Spleen (tissue), 11 donors: Measurements from ENCODE around the gene DUOX2. TPM values are rescaled to one million over a fixed set of nuclear protein-coding genes. Genes with fewer than 3 reads are reported as not detected.

Source experiments
- DNase-seq: peaks from one replicate; pipeline ENCODE4 v3.0.0-alpha.2; 2020
- H3K27ac ChIP-seq, 8 donors: fragments of 200-600 bp; sonication (generic) in 7 of 8; 1 replicate in 4 of 8; 2 replicates in 4 of 8; pipeline versions ENCODE4 v1.5.0 to v1.8.0; 2016 to 2021; ENCODE audit warnings: inconsistent platforms in 4 of 8, mild to moderate bottlenecking in 4 of 8, moderate library complexity in 1 of 8
- H3K27me3 ChIP-seq, 7 donors: fragments of 200-600 bp; sonication (generic) in 6 of 7; replicated peaks in 1 of 7; 1 replicate in 4 of 7; 2 replicates in 3 of 7; pipeline versions ENCODE4 v1.5.0 to v1.8.0; 2016 to 2021; ENCODE audit warnings: inconsistent platforms in 3 of 7, mild to moderate bottlenecking in 1 of 7
- H3K36me3 ChIP-seq, 6 donors: fragments of 200-600 bp; sonication (generic) in 5 of 6; 1 replicate in 4 of 6; 2 replicates in 2 of 6; pipeline versions ENCODE4 v1.5.0 to v1.8.0; 2016 to 2021; ENCODE audit warnings: inconsistent platforms in 2 of 6
- H3K4me1 ChIP-seq, 6 donors: fragments of 200-600 bp; sonication (generic) in 5 of 6; 1 replicate in 3 of 6; 2 replicates in 3 of 6; pipeline versions ENCODE4 v1.5.0 to v1.8.0; 2016 to 2021; ENCODE audit warnings: inconsistent platforms in 3 of 6
- H3K4me3 ChIP-seq, 8 donors: fragments of 200-600 bp; sonication (generic) in 7 of 8; 1 replicate in 4 of 8; 2 replicates in 4 of 8; pipeline versions ENCODE4 v1.5.0 to v1.8.0; 2016 to 2021; ENCODE audit warnings: inconsistent platforms in 4 of 8, mild to moderate bottlenecking in 4 of 8, moderate library complexity in 2 of 8
- H3K9me3 ChIP-seq, 8 donors: fragments of 200-600 bp; sonication (generic) in 7 of 8; 1 replicate in 4 of 8; 2 replicates in 4 of 8; pipeline versions ENCODE4 v1.5.0 to v1.8.0; 2016 to 2021; ENCODE audit warnings: inconsistent platforms in 4 of 8
- CTCF ChIP-seq, 11 experiments: fragments of 200-600 bp in 7 of 11; fragments of 450-650 bp in 4 of 11; sonication (generic) in 4 of 11; IDR thresholded peaks in 8 of 11; conservative IDR thresholded peaks in 3 of 11; 1 replicate in 7 of 11; 2 replicates in 4 of 11; pipeline versions ENCODE4 v1.4.0 to v1.8.0; 2016 to 2021; ENCODE audit warnings: antibody characterized with exemption in 11 of 11, inconsistent platforms in 4 of 11, mild to moderate bottlenecking in 1 of 11
- POLR2A ChIP-seq, 3 donors: fragments of 450-650 bp; IDR thresholded peaks; one replicate each; pipeline ENCODE4 v1.5.1; 2017; ENCODE audit warnings: antibody characterized with exemption in 3 of 3, mild to moderate bottlenecking in 1 of 3
- POLR2AphosphoS5 ChIP-seq, 3 donors: sonication (generic); formaldehyde crosslinking; IDR thresholded peaks; one replicate each; pipeline ENCODE4 v1.5.1; 2017; ENCODE audit warnings: antibody characterized with exemption in 3 of 3
- WGBS, 5 donors: extraction: QIAGEN DNeasy Blood & Tissue Kit in 3 of 5; methylation state at CpG; one replicate each; pipeline versions ENCODE4 v1.1.5 to v1.1.7; 2013 to 2018; 5-methylcytosine and 5-hydroxymethylcytosine counted together
- intact Hi-C: fragments of 100-400 bp; cut with DNase I; formaldehyde crosslinking; loops from one replicate; pipeline ENCODE4 v1.15.0; 2023; ENCODE audit warnings: low total_unique reads
- polyA plus RNA-seq, 3 donors: library from polyadenylated mRNA; stranded (reverse); fragments of 200-250 nt; gene quantifications; one replicate each; pipeline ENCODE4 v1.2.1, GENCODE V29; 2013
- total RNA-seq, 7 donors: library from RNA; depleted of rRNA in 3 of 7; stranded (reverse); fragments of >200 nt in 3 of 7; fragmentation: NEBNext Ultra II Directional in 4 of 7; extraction: Animal tissue kit (Norgen Biotek cat#: 25700) in 4 of 7; gene quantifications; one replicate each; pipeline versions ENCODE4 v1.1.0 to v1.2.1, GENCODE V29; 2016 to 2021
- donor health status: healthy with polysubstance abuse.
- donor health status: DM: no; HTN: no; CAD: no; lungs with moderate emphysema.
- donor health status: DM: no; HTN: no; CAD: no.
- donor health status: Bipolar disorder and iron deficiency.
- donor health status: healthy.
- donor health status: DM: no; HTN: no; CAD: no.
- donor health status: DM: yes; HTN: yes; CAD: no.

DUOX2 gene
- total and polyA plus RNA-seq, 10 donors, result 0.10 TPM; not detected in 9

- WGBS, 5 donors, result 6 to 10% (median 7%) methylated on average over 26 to 47 of the region's 47 CpGs
- Histone ChIP-seq H3K9me3 (no peaks in the 10 kb centered on the region), H3K4me3 (peak overlapping the region in 7 of 8 donors; percentile 5 to 63 (median 18)), H3K27me3 (peaks cover 2 to 84% (median 48%) of the 10 kb centered on the region in 7 donors), H3K4me1 (peaks cover 6 to 17% (median 12%) of the 10 kb centered on the region in 6 donors), H3K36me3 (no peaks in the 10 kb centered on the region), H3K27ac (no peak overlapping the region)
- TF ChIP-seq POLR2AphosphoS5 (IDR thresholded peaks at IDR 0.05), result no peak
- no peak for TF ChIP-seq CTCF (IDR thresholded peaks at IDR 0.05 in 8 of 11, conservative IDR thresholded peaks at IDR 0.05 in 3 of 11)
- no peak for TF ChIP-seq POLR2A (IDR thresholded peaks at IDR 0.05)
- intact Hi-C loops, result loop anchor here (10.0 kb wide), 1 partner anchor 156 kb away; no protein-coding TSS in a partner anchor
- no peak for DNase-seq
These were observed 15.1 kb upstream of the DUOX2 start for GRCh38 chr15:45128971-45129639.

DNA sequence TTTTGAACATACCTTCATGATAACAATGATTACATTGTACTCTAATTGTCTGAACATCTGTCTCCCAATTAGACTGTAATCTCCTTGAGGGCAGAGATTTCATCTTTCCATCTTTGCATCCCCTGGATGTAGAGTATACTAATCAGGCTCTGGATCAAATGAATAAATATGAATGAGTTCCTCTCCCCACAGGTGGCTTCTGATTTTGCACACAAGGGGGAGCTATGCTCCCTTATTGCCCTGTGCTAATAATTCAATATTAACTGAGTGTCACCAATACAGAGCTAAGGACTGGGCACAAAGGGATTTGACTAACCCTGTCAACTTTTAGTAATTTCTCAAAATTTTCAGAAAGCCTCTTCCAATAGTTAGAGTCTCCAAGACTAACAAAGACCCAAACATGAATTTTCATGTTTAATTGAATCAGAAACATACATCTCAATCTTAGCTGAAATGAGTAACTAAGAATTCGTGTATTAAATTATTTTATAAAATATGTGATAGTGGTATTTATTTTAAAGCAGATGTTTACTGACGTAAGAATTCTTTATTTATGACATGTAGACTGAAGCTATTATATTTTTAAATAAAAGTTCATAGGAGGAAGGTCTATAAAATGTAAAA lies 12.7 kb upstream of the DUOX2 start:
- H3K36me3 ChIP-seq, result no peaks in the 10 kb centered on the region
- DNase-seq, result no peak
- H3K4me3 ChIP-seq, result no peak overlapping the region
- H3K4me1 ChIP-seq, result peaks cover 6 to 17% (median 12%) of the 10 kb centered on the region in 6 donors
- H3K9me3 ChIP-seq, result no peaks in the 10 kb centered on the region
- 61 to 69% (median 66%) methylated on average over 2 of the region's 2 CpGs for WGBS, 5 donors
- no peak overlapping the region for H3K27ac ChIP-seq
- TF ChIP-seq CTCF (IDR thresholded peaks at IDR 0.05 in 8 of 11, conservative IDR thresholded peaks at IDR 0.05 in 3 of 11) (peak; percentile 27 to 77 (median 57)), POLR2A (IDR thresholded peaks at IDR 0.05) (no peak)
- peaks cover 2 to 79% (median 43%) of the 10 kb centered on the region in 7 donors for H3K27me3 ChIP-seq
- intact Hi-C loops, result loop anchor here (10.0 kb wide), 1 partner anchor 158 kb away; no protein-coding TSS in a partner anchor

GRCh38 chr15:45123397-45123796 lies 9.4 kb upstream of the DUOX2 start:
- Histone ChIP-seq H3K4me1 (no peaks in the 10 kb centered on the region), H3K9me3 (no peaks in the 10 kb centered on the region), H3K27me3 (peaks cover 0 to 78% (median 23%) of the 10 kb centered on the region in 7 donors), H3K4me3 (no peak overlapping the region), H3K36me3 (no peaks in the 10 kb centered on the region), H3K27ac (no peak overlapping the region)
- TF ChIP-seq CTCF (IDR thresholded peaks at IDR 0.05 in 8 of 11, conservative IDR thresholded peaks at IDR 0.05 in 3 of 11) (no peak), POLR2A (IDR thresholded peaks at IDR 0.05) (no peak)
- intact Hi-C loops, result loop anchor here (10.0 kb wide), 1 partner anchor 161 kb away; no protein-coding TSS in a partner anchor
- DNase-seq, result no peak

DNA sequence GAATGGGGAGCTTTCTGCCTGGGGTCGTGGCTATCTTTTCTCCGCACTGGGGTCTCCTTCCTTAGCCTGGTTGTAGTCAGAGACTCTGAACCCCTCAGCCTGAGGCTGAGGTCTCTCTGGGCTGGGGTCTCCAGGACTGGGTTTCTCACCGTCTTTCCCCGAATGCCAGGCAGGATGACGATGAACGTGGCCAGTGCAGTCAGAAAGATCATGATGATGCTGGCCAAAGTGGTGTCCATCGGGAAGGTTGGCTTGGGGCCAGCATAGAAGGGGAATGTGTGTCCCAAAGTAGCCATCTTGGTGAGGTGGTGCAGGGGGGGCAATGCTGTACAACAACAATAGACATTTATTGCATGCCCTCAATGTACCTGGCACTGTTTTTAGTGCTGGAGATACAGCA lies 8.7 kb upstream of the DUOX2 start:
- WGBS, 5 donors, result 78 to 95% (median 86%) methylated on average over 7 of the region's 7 CpGs
- H3K4me3 ChIP-seq, result no peak overlapping the region

More for the DNA sequence above, 8.7 kb upstream of the DUOX2 start:
- DNase-seq, result no peak
- no peaks in the 10 kb centered on the region for H3K36me3 ChIP-seq
- no peak overlapping the region for H3K27ac ChIP-seq
- peaks cover 2 to 7% (median 3%) of the 10 kb centered on the region in 6 donors for H3K4me1 ChIP-seq
- peaks cover 0 to 78% (median 18%) of the 10 kb centered on the region in 7 donors for H3K27me3 ChIP-seq
- no peaks in the 10 kb centered on the region for H3K9me3 ChIP-seq
- TF ChIP-seq POLR2AphosphoS5 (IDR thresholded peaks at IDR 0.05), result no peak
- no peak for TF ChIP-seq CTCF (IDR thresholded peaks at IDR 0.05 in 8 of 11, conservative IDR thresholded peaks at IDR 0.05 in 3 of 11)
- TF ChIP-seq POLR2A (IDR thresholded peaks at IDR 0.05), result no peak
- intact Hi-C loops, result loop anchor here (10.0 kb wide), 1 partner anchor 162 kb away; no protein-coding TSS in a partner anchor
